Thoracic aorta (tissue), 2 donors: ENCODE results near the gene SMIM41. TPM values are rescaled to one million over a fixed set of nuclear protein-coding genes. Genes with fewer than 3 reads are reported as not detected.

Experiments
- ATAC-seq: fragments of 150-250 bp; one replicate; pipeline ENCODE4 v1.8.0; 2017; ENCODE audit warnings: low read depth; ENCODE audit not compliant: insufficient number of reproducible peaks, low FRiP score
- DNase-seq: peaks from one replicate; pipeline ENCODE4 v3.0.0-alpha.2; 2020; ENCODE audit warnings: low spot score
- H3K27ac ChIP-seq, 2 donors: fragments of 200-600 bp; sonication (generic); 1 replicate in 1 of 2; 2 replicates in 1 of 2; pipeline ENCODE4 v1.5.1; 2016; ENCODE audit warnings: mild to moderate bottlenecking in 2 of 2, moderate library complexity in 2 of 2
- H3K27me3 ChIP-seq: fragments of 200-600 bp; sonication (generic); replicated peaks from 2 replicates; pipeline ENCODE4 v1.6.0; 2016; ENCODE audit warnings: mild to moderate bottlenecking; ENCODE audit not compliant: insufficient read depth
- H3K36me3 ChIP-seq: fragments of 200-600 bp; sonication (generic); one replicate; pipeline ENCODE4 v1.5.1; 2016
- H3K4me1 ChIP-seq, 2 donors: fragments of 200-600 bp; sonication (generic); 1 replicate in 1 of 2; 2 replicates in 1 of 2; pipeline versions ENCODE4 v1.5.1 to v1.6.0; 2016; ENCODE audit warnings: low read depth in 2 of 2, mild to moderate bottlenecking in 1 of 2; ENCODE audit not compliant: control insufficient read depth in 1 of 2
- H3K4me3 ChIP-seq: fragments of 200-600 bp; sonication (generic); 2 replicates; pipeline ENCODE4 v1.5.1; 2016; ENCODE audit warnings: mild to moderate bottlenecking
- H3K9me3 ChIP-seq: fragments of 200-600 bp; sonication (generic); 2 replicates; pipeline ENCODE4 v1.5.1; 2016
- CTCF ChIP-seq: fragments of 200-600 bp; sonication (generic); IDR thresholded peaks from one replicate; pipeline ENCODE4 v1.5.1; 2019; ENCODE audit warnings: antibody characterized with exemption
- total RNA-seq, 2 donors: library from RNA; depleted of rRNA; stranded (reverse); fragments of >200 nt; gene quantifications; one replicate each; pipeline versions ENCODE4 v1.1.0 to v1.2.3, GENCODE V29; 2016

SMIM41 gene
- total RNA-seq, 2 donors from 2014 or later, result 1.8 TPM; not detected in 1

- H3K27me3 ChIP-seq, result no peaks in the 10 kb centered on the region
- DNase-seq, result no peak
- no peak overlapping the region for H3K27ac ChIP-seq
- H3K9me3 ChIP-seq, result no peaks in the 10 kb centered on the region
- no peak for TF ChIP-seq CTCF
- peaks cover 11 to 35% of the 10 kb centered on the region in 2 donors for H3K4me1 ChIP-seq
- H3K36me3 ChIP-seq, result no peaks in the 10 kb centered on the region
- no peak overlapping the region for H3K4me3 ChIP-seq
- ATAC-seq, result no peak
Observed at GRCh38 chr12:52144512-52145227, 65.2 kb downstream of the SMIM41 start.

GRCh38 chr12:52145228-52146088, 66.0 kb downstream of the SMIM41 start:
- peaks cover 11 to 39% of the 10 kb centered on the region in 2 donors for H3K4me1 ChIP-seq
- DNase-seq, result no peak
- no peak for ATAC-seq
- no peaks in the 10 kb centered on the region for H3K9me3 ChIP-seq
- peak overlapping the region in 1 of 2 donors; percentile 84 for H3K27ac ChIP-seq
- TF ChIP-seq CTCF, result no peak
- no peak overlapping the region for H3K4me3 ChIP-seq
- H3K36me3 ChIP-seq, result no peaks in the 10 kb centered on the region
- no peaks in the 10 kb centered on the region for H3K27me3 ChIP-seq

- DNase-seq, result no peak
- peaks cover 11 to 39% of the 10 kb centered on the region in 2 donors for H3K4me1 ChIP-seq
Observed at GRCh38 chr12:52146089-52146821, 66.8 kb downstream of the SMIM41 start.

GRCh38 chr12:52146822-52147366, 67.4 kb downstream of the SMIM41 start:
- DNase-seq, result no peak
- no peak overlapping the region for H3K4me3 ChIP-seq
- H3K4me1 ChIP-seq, result peaks cover 11 to 39% of the 10 kb centered on the region in 2 donors
- no peak for TF ChIP-seq CTCF
- H3K36me3 ChIP-seq, result no peaks in the 10 kb centered on the region
- no peaks in the 10 kb centered on the region for H3K9me3 ChIP-seq
- ATAC-seq, result no peak
- no peaks in the 10 kb centered on the region for H3K27me3 ChIP-seq
- H3K27ac ChIP-seq, result peak overlapping the region; percentile 82 to 84

More at GRCh38 chr12:52146089-52146821, 66.8 kb downstream of the SMIM41 start:
- Histone ChIP-seq H3K9me3 (no peaks in the 10 kb centered on the region), H3K27ac (peak overlapping the region; percentile 82 to 84), H3K36me3 (no peaks in the 10 kb centered on the region), H3K27me3 (no peaks in the 10 kb centered on the region), H3K4me3 (no peak overlapping the region)
- no peak for ATAC-seq
- no peak for TF ChIP-seq CTCF
